H9 (cell line): ENCODE measurements around the gene INTS1. TPM values are rescaled to one million over a fixed set of nuclear protein-coding genes. Genes with fewer than 3 reads are reported as not detected.
A peak's percentile ranks its signal among the peaks of the same experiment; 100 is the strongest.

ENCODE experiments used
- DNase-seq: peaks from one replicate; pipeline ENCODE4 v3.0.0-alpha.2; 2017
- H2AFZ ChIP-seq: one replicate; pipeline ENCODE4 v1.6.1; 2013; ENCODE audit warnings: mild to moderate bottlenecking, low read length, control low read depth, moderate library complexity
- H2AK5ac ChIP-seq: 2 replicates; pipeline ENCODE4 v1.6.1; 2013; ENCODE audit warnings: low read length, control low read depth, mixed read lengths; ENCODE audit not compliant: insufficient read length
- H2BK120ac ChIP-seq: one replicate; pipeline ENCODE4 v1.6.1; 2013; ENCODE audit warnings: low read depth, mild to moderate bottlenecking, low read length, control low read depth, inconsistent platforms; ENCODE audit not compliant: poor library complexity, severe bottlenecking
- H2BK12ac ChIP-seq: 2 replicates; pipeline ENCODE4 v1.6.1; 2013; ENCODE audit warnings: low read length, control low read depth, mixed read lengths, low read depth; ENCODE audit not compliant: insufficient read length
- H2BK15ac ChIP-seq: 2 replicates; pipeline ENCODE4 v1.6.1; 2013; ENCODE audit warnings: low read depth, low read length, control low read depth
- H2BK20ac ChIP-seq: one replicate; pipeline ENCODE4 v1.6.1; 2013; ENCODE audit warnings: low read depth, mild to moderate bottlenecking, low read length, control low read depth, inconsistent platforms; ENCODE audit not compliant: poor library complexity, severe bottlenecking
- H2BK5ac ChIP-seq: 2 replicates; pipeline ENCODE4 v1.6.1; 2013; ENCODE audit warnings: low read length, control low read depth, mixed read lengths; ENCODE audit not compliant: insufficient read length
- H3K14ac ChIP-seq: 2 replicates; pipeline ENCODE4 v1.6.1; 2013; ENCODE audit warnings: low read length, control low read depth; ENCODE audit not compliant: insufficient read depth
- H3K18ac ChIP-seq: 2 replicates; pipeline ENCODE4 v1.6.1; 2013; ENCODE audit warnings: low read depth, mild to moderate bottlenecking, mixed read lengths, low read length, control low read depth; ENCODE audit not compliant: insufficient read length
- H3K23ac ChIP-seq: 2 replicates; pipeline ENCODE4 v1.6.1; 2013; ENCODE audit warnings: low read length, control low read depth, mixed read lengths, low read depth; ENCODE audit not compliant: insufficient read length
- H3K23me2 ChIP-seq: 2 replicates; pipeline ENCODE4 v1.6.1; 2013; ENCODE audit warnings: low read depth, mild to moderate bottlenecking, mixed read lengths, low read length, control low read depth; ENCODE audit not compliant: insufficient read length, poor library complexity, severe bottlenecking
- H3K27ac ChIP-seq: 2 replicates; pipeline ENCODE4 v1.5.1; 2013; ENCODE audit warnings: low read length, control low read depth, mixed read lengths, low read depth; ENCODE audit not compliant: insufficient read length
- H3K27me3 ChIP-seq: 2 replicates; pipeline ENCODE4 v1.6.1; 2013; ENCODE audit warnings: low read length, control low read depth, inconsistent platforms; ENCODE audit not compliant: insufficient read depth
- H3K4ac ChIP-seq: 2 replicates; pipeline ENCODE4 v1.6.1; 2013; ENCODE audit warnings: low read depth, mild to moderate bottlenecking, control low read depth, inconsistent platforms, low read length, moderate library complexity
- H3K4me1 ChIP-seq: 2 replicates; pipeline ENCODE4 v1.6.1; 2013; ENCODE audit warnings: low read length, control low read depth, inconsistent platforms; ENCODE audit not compliant: insufficient read depth
- H3K4me2 ChIP-seq: 2 replicates; pipeline ENCODE4 v1.6.1; 2013; ENCODE audit warnings: low read length, control low read depth, mixed read lengths; ENCODE audit not compliant: insufficient read length, insufficient read depth
- H3K56ac ChIP-seq: 2 replicates; pipeline ENCODE4 v1.6.1; 2013; ENCODE audit warnings: low read depth, mild to moderate bottlenecking, mixed read lengths, low read length, control low read depth; ENCODE audit not compliant: insufficient read length
- H3K79me1 ChIP-seq: 2 replicates; pipeline ENCODE4 v1.6.1; 2013; ENCODE audit warnings: low read depth, mild to moderate bottlenecking, moderate library complexity, low read length, control low read depth, inconsistent platforms; ENCODE audit not compliant: insufficient read depth, poor library complexity, severe bottlenecking
- H3K79me2 ChIP-seq: 2 replicates; pipeline ENCODE4 v1.6.1; 2013; ENCODE audit warnings: low read length, control low read depth, inconsistent platforms; ENCODE audit not compliant: insufficient read depth
- H3K9ac ChIP-seq: 2 replicates; pipeline ENCODE4 v1.6.1; 2013; ENCODE audit warnings: low read length, control low read depth, mixed read lengths; ENCODE audit not compliant: insufficient read length; ENCODE audit errors: extremely low read depth
- H3K9me3 ChIP-seq: one replicate; pipeline ENCODE4 v1.6.1; 2013; ENCODE audit warnings: low read depth, low read length, inconsistent platforms; ENCODE audit not compliant: control insufficient read depth
- H3T11ph ChIP-seq: one replicate; pipeline ENCODE4 v1.6.1; 2013; ENCODE audit warnings: mild to moderate bottlenecking, low read length, control low read depth, inconsistent platforms
- H4K20me1 ChIP-seq: one replicate; pipeline ENCODE4 v1.6.1; 2013; ENCODE audit not compliant: control insufficient read depth, insufficient read length, insufficient read depth
- H4K5ac ChIP-seq: 2 replicates; pipeline ENCODE4 v1.6.1; 2013; ENCODE audit warnings: low read depth, mild to moderate bottlenecking, mixed read lengths, low read length, control low read depth; ENCODE audit not compliant: insufficient read length
- H4K8ac ChIP-seq: replicated peaks from 2 replicates; pipeline ENCODE4 v1.6.1; 2013; ENCODE audit warnings: low read length, control low read depth, mixed read lengths, low read depth; ENCODE audit not compliant: insufficient read length
- H4K91ac ChIP-seq: 2 replicates; pipeline ENCODE4 v1.6.1; 2013; ENCODE audit warnings: low read depth, mild to moderate bottlenecking, moderate library complexity, mixed read lengths, low read length, control low read depth; ENCODE audit not compliant: insufficient read length
- H3K27ac Mint-ChIP-seq, 3 experiments: 2 replicates in 2 of 3; 3 replicates in 1 of 3; pipeline ENCODE4 v1.8.0; 2020 to 2021; ENCODE audit warnings: mixed read lengths in 3 of 3, mild to moderate bottlenecking in 1 of 3, moderate library complexity in 1 of 3
- H3K27me3 Mint-ChIP-seq: 2 replicates; pipeline ENCODE4 v1.8.0; 2021; ENCODE audit warnings: low read depth, mild to moderate bottlenecking, moderate library complexity, mixed read lengths
- H3K36me3 Mint-ChIP-seq, 3 experiments: 2 replicates in 2 of 3; 3 replicates in 1 of 3; pipeline ENCODE4 v1.8.0; 2020 to 2021; ENCODE audit warnings: low read depth in 3 of 3, mixed read lengths in 3 of 3; ENCODE audit not compliant: insufficient read depth in 1 of 3
- H3K4me1 Mint-ChIP-seq, 2 experiments: 2 replicates each; pipeline ENCODE4 v1.8.0; 2020; ENCODE audit warnings: mixed read lengths in 2 of 2
- H3K4me3 Mint-ChIP-seq, 2 experiments: 2 replicates in 1 of 2; 3 replicates in 1 of 2; pipeline ENCODE4 v1.8.0; 2020 to 2021; ENCODE audit warnings: mild to moderate bottlenecking in 2 of 2, mixed read lengths in 2 of 2, moderate library complexity in 1 of 2
- H3K9me3 Mint-ChIP-seq, 2 experiments: 2 replicates in 1 of 2; 3 replicates in 1 of 2; pipeline ENCODE4 v1.8.0; 2020; ENCODE audit warnings: mild to moderate bottlenecking in 2 of 2, mixed read lengths in 2 of 2, moderate library complexity in 1 of 2
- CTCF ChIP-seq: fragments of 200-600 bp; sonication (generic); conservative IDR thresholded peaks from 3 replicates; pipeline ENCODE4 v1.8.0; 2021; ENCODE audit warnings: antibody characterized with exemption, mild to moderate bottlenecking
- WGBS: extraction: QIAGEN DNeasy Blood & Tissue Kit; methylation state at CpG from one replicate; pipeline ENCODE4 v1.1.7; 2013; ENCODE audit warnings: missing lambda C conversion rate, low lambda C conversion rate, mixed read lengths; ENCODE audit not compliant: insufficient read length; ENCODE audit errors: extremely low coverage; 5-methylcytosine and 5-hydroxymethylcytosine counted together
- total RNA-seq: library from RNA; stranded (reverse); gene quantifications from 2 replicates; pipeline ENCODE4 v1.2.1, GENCODE V29; 2021

INTS1 gene
- total RNA-seq, 1 experiment from 2014 or later, result 133 TPM

- H3K4me1 ChIP-seq, result no peaks in the 10 kb centered on the region
Measured at GRCh38 chr7:1450431-1450830, 53.8 kb downstream of the INTS1 start.

More at GRCh38 chr7:1450431-1450830, 53.8 kb downstream of the INTS1 start:
- no peak for DNase-seq
- H4K20me1 ChIP-seq, result peaks cover 2% of the 10 kb centered on the region
- H3K79me2 ChIP-seq, result no peaks in the 10 kb centered on the region
- H3K36me3 Mint-ChIP-seq, result no peaks in the 10 kb centered on the region
- H2BK5ac ChIP-seq, result no peak overlapping the region
- H4K5ac ChIP-seq, result no peak overlapping the region
- H3K4me2 ChIP-seq, result no peak overlapping the region
- H3K56ac ChIP-seq, result no peak overlapping the region
- WGBS, result no CpG with 5 or more reads among the region's 18 CpGs
- H3K18ac ChIP-seq, result no peak overlapping the region
- no peak overlapping the region for H3K9ac ChIP-seq
- H3K9me3 Mint-ChIP-seq, result no peaks in the 10 kb centered on the region; a peak in 1 of 5 replicates
- H3K4me1 Mint-ChIP-seq, result peaks cover 0 to 5% of the 10 kb centered on the region in 2 experiments; a peak in 1 of 4 replicates
- no peak overlapping the region for H2BK12ac ChIP-seq
- H2BK15ac ChIP-seq, result no peak overlapping the region
- no peak overlapping the region for H4K8ac ChIP-seq
- H3K4ac ChIP-seq, result no peak overlapping the region
- H2BK20ac ChIP-seq, result no peak overlapping the region
- no peaks in the 10 kb centered on the region for H3K27me3 Mint-ChIP-seq
- no peak overlapping the region for H3T11ph ChIP-seq
- peak overlapping the region; percentile 55 to 79 (median 78); a peak in 2 of 7 replicates for H3K27ac Mint-ChIP-seq
- no peak overlapping the region; the same call in 1 of the 2 replicates for H3K14ac ChIP-seq
- no peak overlapping the region for H2AFZ ChIP-seq
- no peak overlapping the region for H3K4me3 Mint-ChIP-seq
- H3K79me1 ChIP-seq, result no peaks in the 10 kb centered on the region
- no peaks in the 10 kb centered on the region for H3K27me3 ChIP-seq
- no peak for TF ChIP-seq CTCF
- H2BK120ac ChIP-seq, result no peak overlapping the region
- H4K91ac ChIP-seq, result no peak overlapping the region
- H3K9me3 ChIP-seq, result no peaks in the 10 kb centered on the region
- H2AK5ac ChIP-seq, result no peak overlapping the region
- no peak overlapping the region for H3K23ac ChIP-seq
- no peak overlapping the region for H3K27ac ChIP-seq
- no peaks in the 10 kb centered on the region for H3K23me2 ChIP-seq
